Measurements from ENCODE around the gene KIF4B.

- no peak for TF ChIP-seq CTCF (IDR thresholded peaks at IDR 0.05)
- TF ChIP-seq EP300 (IDR thresholded peaks at IDR 0.05), result no peak
- TF ChIP-seq POLR2A (IDR thresholded peaks at IDR 0.05), result no peak
- TF ChIP-seq POLR2AphosphoS5 (IDR thresholded peaks at IDR 0.05), result no peak
These were observed 14.6 kb downstream of the KIF4B start for GRCh38 chr5:155027993-155028629.
